GM12873 (cell line): ENCODE measurements around the gene TAF4.

ENCODE experiments used
- TF ChIP-seq, protein P1 (sequence below): IDR thresholded peaks from 2 replicates; pipeline ENCODE4 v1.5.1; 2012; ENCODE audit warnings: low read depth, mild to moderate bottlenecking, moderate library complexity, low read length, control low read depth; ENCODE audit not compliant: insufficient read depth; ENCODE audit errors: missing control alignments

TAF4 gene

GRCh38 chr20:61998343-61999121 lies 67.1 kb downstream of the TAF4 start:
- TF ChIP-seq, protein P1, sequence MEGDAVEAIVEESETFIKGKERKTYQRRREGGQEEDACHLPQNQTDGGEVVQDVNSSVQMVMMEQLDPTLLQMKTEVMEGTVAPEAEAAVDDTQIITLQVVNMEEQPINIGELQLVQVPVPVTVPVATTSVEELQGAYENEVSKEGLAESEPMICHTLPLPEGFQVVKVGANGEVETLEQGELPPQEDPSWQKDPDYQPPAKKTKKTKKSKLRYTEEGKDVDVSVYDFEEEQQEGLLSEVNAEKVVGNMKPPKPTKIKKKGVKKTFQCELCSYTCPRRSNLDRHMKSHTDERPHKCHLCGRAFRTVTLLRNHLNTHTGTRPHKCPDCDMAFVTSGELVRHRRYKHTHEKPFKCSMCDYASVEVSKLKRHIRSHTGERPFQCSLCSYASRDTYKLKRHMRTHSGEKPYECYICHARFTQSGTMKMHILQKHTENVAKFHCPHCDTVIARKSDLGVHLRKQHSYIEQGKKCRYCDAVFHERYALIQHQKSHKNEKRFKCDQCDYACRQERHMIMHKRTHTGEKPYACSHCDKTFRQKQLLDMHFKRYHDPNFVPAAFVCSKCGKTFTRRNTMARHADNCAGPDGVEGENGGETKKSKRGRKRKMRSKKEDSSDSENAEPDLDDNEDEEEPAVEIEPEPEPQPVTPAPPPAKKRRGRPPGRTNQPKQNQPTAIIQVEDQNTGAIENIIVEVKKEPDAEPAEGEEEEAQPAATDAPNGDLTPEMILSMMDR: no peak

DNA sequence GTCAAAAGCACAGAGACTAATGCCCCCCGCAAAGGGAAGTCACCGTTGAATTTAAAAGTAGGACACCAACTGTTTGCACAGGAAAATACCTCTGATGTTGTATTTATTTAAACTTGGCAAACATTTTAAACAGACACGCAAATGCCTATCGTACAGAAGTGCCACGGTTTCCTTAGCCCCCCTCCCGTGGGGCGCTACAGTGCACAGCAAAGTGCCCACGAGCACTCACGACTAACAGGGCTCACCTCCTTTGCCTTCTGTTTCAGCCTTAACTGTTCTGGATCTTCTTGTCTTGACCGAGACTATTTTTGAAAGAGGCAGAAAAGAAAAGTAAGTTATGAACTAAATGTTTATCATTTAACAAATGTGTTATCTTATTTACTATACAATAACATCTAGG lies 67.8 kb downstream of the TAF4 start:
- TF ChIP-seq, protein P1: no peak

DNA sequence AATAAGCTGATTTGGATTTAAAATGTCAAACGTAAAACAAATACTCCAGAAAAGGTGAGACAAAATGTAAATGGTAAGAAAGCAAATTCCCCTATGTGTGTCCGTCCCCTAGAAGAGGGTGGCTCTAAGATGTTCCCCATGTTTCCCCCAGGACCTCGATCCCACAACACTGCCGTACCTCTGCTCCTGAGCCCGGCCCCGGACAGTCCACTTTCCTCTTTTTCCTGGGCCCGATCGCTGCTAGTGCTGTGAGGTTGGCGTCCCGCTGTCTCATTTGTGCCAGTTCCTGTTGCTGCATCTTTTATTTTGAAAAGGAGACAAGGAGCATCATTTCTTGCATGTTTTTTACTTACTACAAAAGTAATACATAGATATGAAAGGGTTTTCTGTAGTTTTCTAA lies 68.3 kb downstream of the TAF4 start:
- TF ChIP-seq, protein P1: no peak

GRCh38 chr20:61994546-61994945 lies 71.1 kb downstream of the TAF4 start:
- TF ChIP-seq, protein P1: no peak

DNA sequence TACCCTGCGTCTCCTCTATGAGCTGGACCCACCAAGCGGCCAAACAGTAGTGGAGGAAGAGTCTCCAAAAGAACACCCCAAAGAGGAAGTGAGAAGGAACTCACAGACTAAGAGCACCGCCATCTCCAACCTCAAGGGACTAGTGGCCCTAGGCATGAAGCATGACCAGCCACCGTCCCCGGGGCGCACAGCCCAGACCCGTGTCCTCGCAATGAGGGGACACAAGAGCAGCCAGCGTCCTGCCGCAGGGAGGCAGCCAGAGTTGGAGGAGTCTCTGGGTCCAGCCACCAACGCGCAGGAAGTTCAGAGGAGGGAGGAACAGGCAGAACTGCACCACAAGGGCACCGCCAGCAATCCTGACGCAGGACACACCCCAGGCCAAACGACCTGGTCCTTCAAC lies 72.6 kb downstream of the TAF4 start:
- TF ChIP-seq, protein P1: no peak

GRCh38 chr20:61991476-61991875 lies 74.2 kb downstream of the TAF4 start:
- TF ChIP-seq, protein P1: no peak

DNA sequence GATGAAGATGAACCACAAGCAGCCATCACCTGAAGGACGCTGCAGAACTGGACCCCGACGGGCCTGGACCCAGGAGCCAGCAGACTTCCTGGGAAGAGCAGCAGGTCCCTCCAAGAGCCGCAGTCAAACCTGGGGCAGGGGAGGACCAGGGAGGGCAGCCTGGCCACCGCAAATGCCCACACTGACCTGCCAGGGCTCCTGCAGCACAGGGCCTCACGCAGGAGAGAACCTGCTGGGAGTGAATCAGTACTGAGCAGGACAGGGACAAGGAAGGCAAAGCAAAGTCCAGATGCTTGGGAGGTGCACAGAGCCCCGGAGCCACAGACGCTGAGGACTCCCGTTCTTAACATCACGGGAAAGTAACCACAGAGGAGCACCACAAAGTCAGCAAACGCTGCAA lies 75.2 kb downstream of the TAF4 start:
- TF ChIP-seq, protein P1: no peak
